ENCODE results near the gene MYRIP. TPM values are rescaled to one million over a fixed set of nuclear protein-coding genes. Genes with fewer than 3 reads are reported as not detected.

MYRIP gene
- total RNA-seq, 1 donor from 2014 or later = 10.6 TPM

GRCh38 chr3:39900462-39901002, 91.1 kb downstream of the MYRIP start:
- FAIRE-seq = no peak

DNA sequence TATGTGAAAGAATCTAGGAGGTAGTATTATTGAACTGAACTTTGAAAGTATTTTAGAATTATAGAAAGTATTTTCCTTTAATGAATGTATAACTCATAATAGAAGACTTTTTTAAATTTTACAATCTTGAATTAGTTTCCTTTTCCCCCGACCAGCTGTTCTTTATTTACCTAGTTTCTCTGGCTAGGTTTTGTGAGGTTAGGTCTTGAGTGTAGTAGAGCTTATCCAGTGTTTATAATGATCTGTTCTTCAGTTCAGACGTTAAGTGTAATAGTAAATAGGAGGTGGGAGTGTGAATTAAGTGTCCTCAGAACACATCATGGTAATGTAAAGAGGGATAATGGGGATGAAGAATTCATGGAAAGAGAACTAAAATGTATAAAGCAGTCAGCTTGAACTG, 93.8 kb downstream of the MYRIP start:
- FAIRE-seq (no peak), DNase-seq (ENCODE audit: low spot score in 2 of 2) (no peak)

More at GRCh38 chr3:39900462-39901002, 91.1 kb downstream of the MYRIP start:
- no peak for DNase-seq (ENCODE audit: low spot score in 2 of 2)

- FAIRE-seq (no peak), DNase-seq (ENCODE audit: low spot score in 2 of 2) (no peak)
Observed at GRCh38 chr3:39905788-39906187, 96.4 kb downstream of the MYRIP start.

DNA sequence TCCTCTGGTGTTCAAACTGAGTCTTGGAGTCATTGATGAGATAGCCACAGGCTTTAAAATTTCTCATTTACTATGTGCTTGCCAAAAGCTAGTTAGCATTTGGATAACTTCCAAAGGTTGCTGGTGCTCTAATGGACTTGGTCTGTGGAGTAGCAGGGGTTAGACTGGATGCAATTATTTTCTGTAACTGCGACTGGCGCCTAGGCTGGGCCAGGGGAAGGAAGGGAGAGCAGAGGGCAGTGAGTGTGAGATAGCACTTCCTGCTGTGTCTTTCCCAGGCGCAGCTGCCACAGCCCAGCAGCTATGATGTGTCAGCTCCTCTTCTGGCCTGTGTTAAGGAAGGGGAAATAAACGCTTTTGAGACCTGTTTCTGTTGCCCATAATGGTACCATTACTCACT, 98.6 kb downstream of the MYRIP start:
- FAIRE-seq = no peak
- DNase-seq (ENCODE audit: low spot score in 2 of 2) = no peak

DNA sequence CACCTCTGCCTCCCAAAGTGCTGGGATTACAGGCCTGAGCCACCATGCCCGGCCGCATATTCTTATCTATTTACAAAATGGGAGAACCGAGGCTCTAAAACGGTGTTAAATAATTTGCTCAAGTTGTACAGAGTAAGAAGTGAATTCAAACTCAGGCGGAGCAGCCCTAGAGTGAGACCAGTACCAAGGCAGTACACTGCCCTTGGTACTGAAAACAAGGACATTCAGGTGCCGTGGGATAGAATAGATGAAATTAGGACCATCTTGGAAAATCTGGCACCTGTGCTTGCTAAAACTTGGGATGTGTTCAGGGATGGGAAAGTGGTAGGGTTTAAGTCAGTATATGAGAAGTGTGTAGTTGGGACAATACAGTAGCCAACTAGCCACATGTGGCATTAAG, 100.7 kb downstream of the MYRIP start:
- DNase-seq (ENCODE audit: low spot score in 2 of 2) (no peak), FAIRE-seq (no peak)

DNA sequence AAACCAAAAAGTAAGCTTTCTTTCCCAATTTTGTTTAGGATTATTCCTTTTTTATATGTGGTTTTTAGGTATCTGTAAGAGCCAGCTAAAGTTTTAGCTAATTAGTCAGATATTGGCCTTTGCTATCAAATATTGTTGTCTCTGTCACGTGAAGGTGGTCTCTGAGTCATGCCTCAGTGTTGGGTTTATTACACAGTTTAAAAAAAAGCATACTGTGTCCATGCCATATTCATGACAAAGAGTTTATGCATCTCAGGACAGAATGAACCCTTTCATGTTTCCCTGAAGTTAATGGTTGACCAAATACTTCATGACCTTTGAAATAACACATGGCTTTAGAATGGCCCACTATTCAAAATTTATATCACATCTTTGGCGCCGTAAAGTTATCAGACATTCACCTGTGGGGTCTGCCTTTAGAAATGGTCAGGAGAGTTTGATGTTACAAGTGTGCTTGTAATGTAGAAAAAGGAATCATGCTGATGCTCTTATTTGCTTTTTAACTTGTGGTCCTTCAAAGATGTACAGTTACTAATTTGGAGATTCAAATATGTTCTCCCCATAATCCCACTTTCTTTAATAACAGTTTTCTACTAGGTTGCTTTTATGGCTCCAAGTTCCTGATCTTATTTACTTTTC, 101.5 kb downstream of the MYRIP start:
- DNase-seq (ENCODE audit: low spot score in 2 of 2) (no peak), FAIRE-seq (no peak)

DNA sequence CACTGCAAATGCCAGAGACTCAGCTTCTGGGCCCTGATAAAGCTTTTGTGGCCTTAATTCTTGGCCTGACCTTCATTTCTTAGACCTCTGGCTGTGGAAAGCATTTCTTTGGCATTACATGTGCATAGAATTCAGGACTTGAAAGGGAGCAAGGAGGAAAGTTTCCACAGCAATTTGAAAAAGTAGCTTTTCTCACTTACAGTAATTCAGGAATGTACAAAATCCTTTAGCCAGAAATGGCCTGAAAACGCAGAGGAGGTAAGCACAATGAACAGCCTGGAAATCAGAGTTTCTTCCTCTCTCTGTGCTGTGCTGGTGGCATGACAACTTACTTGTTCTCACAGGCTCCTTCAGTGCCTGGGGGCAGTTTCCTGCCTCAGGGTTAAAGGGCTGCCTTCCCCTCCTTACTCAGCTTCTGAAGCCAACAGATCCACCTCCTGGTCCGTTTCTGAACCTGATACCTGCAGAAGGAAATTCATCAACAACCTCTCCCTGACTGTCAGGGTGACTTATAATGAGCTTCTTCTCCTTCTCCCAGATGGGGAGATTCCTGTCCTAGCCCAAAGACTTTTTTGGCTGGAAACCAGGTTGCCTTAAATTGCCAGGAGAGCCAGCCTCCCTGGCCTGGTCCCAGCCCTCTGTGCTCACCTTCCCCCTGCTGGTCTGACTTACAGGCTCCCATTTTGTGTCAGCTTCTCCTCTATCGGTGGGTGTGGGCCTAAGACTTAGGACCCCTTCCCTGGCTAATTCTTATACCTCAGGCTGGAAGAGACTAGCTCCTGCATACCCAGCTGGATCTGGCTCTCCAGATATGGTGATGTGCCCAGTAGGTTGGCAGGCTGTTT, 102.3 kb downstream of the MYRIP start:
- FAIRE-seq (no peak), DNase-seq (ENCODE audit: low spot score in 2 of 2) (no peak)

DNA sequence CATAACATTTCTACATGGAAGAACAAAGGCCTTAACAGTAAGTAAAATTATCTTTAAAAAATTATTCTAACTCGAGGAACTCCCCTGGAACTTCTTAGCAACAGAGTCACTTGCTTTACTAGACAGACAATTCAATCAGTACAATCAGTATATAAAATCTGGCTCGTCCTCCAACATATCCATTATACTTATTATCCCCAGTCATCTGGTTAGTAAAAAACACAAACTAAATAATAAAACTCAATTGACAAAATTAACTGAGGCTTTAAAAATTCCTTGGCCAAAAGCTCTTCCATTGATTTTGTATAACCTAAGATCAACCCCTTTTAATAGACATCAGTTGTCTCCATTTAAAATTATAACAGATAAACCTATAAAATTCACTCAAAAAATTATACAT, 105.6 kb downstream of the MYRIP start:
- FAIRE-seq = no peak

GRCh38 chr3:39917065-39917773, 107.8 kb downstream of the MYRIP start:
- FAIRE-seq (peak; percentile 57), DNase-seq (ENCODE audit: low spot score in 2 of 2) (no peak)

More for the DNA sequence above, 105.6 kb downstream of the MYRIP start:
- no peak for DNase-seq (ENCODE audit: low spot score in 2 of 2)

GRCh38 chr3:39919281-39919680, 109.9 kb downstream of the MYRIP start:
- FAIRE-seq = no peak

DNA sequence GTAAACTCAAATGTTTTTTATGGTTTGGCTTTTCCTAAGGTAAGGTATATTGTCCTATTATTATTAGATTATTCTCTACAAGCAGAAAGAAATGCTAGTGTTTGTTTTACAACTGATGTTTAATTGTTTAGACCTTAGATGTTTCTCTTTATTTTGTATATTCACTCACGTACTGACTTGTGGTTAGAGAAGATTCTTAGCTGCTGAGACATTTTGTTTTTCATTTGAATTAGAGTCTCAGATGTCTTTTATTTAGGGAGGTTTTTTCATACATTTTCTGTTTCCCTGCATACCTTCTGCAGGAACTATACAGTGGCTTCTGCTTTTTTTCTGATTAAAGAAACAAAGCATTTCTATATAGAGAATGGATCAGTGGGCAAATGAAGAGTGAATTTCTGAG, 110.9 kb downstream of the MYRIP start:
- FAIRE-seq = no peak
- DNase-seq (ENCODE audit: low spot score in 2 of 2) = no peak

More at GRCh38 chr3:39919281-39919680, 109.9 kb downstream of the MYRIP start:
- no peak for DNase-seq (ENCODE audit: low spot score in 2 of 2)

- no peak for FAIRE-seq
- no peak for DNase-seq (ENCODE audit: low spot score in 2 of 2)
Observed at GRCh38 chr3:39927479-39927878, 118.1 kb downstream of the MYRIP start.

GRCh38 chr3:39933986-39934693, 124.7 kb downstream of the MYRIP start:
- FAIRE-seq (no peak), DNase-seq (ENCODE audit: low spot score in 2 of 2) (no peak)

GRCh38 chr3:39934696-39935095, 125.3 kb downstream of the MYRIP start:
- no peak for DNase-seq (ENCODE audit: low spot score in 2 of 2)

GRCh38 chr3:39935261-39935660, 125.9 kb downstream of the MYRIP start:
- no peak for FAIRE-seq
- no peak for DNase-seq (ENCODE audit: low spot score in 2 of 2)

More at GRCh38 chr3:39934696-39935095, 125.3 kb downstream of the MYRIP start:
- FAIRE-seq = no peak

GRCh38 chr3:39936848-39937247, 127.4 kb downstream of the MYRIP start:
- FAIRE-seq (no peak), DNase-seq (ENCODE audit: low spot score in 2 of 2) (no peak)

- FAIRE-seq (peak; percentile 54), DNase-seq (ENCODE audit: low spot score in 2 of 2) (peak in 1 of 2 donors; percentile 7)
Observed at GRCh38 chr3:39937315-39937714, 127.9 kb downstream of the MYRIP start.

DNA sequence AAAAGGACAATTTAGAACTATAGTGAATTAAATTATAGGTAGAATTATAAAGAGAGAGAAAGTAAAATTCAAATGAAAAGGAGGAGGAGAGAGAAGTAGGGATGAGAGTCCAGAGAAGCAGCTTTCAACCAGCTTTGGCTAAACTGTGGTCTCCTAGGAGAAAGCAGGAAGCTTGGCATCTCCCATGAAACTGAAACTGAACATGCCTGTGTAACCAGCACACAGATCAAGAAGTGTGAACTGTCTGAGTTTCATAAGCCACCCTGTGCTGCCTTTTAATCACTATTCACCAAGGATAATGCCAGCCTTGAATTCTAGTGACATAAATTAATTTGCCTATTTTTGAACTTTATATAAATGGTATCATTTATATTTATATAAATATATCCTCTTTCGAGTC, 128.5 kb downstream of the MYRIP start:
- DNase-seq (ENCODE audit: low spot score in 2 of 2) = no peak
- no peak for FAIRE-seq

DNA sequence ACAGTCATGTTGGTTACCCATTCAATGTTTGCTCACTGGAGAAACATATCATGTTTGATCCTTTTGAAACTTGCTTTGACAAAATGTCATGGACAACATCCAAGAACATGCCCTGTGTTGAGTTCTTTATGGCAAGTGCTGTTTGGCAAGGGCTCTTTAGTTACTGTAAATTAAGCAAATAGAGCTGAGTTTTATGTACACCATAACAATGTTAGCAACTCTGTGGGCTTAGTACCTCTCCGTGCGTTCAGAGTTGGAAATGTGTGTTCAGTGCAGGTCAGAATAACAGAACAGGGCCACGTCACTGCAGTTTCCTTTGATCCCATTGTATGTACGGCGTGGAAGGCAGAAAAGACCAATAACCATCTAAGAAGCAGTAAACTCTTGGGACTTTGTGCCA, 132.5 kb downstream of the MYRIP start:
- FAIRE-seq (no peak), DNase-seq (ENCODE audit: low spot score in 2 of 2) (no peak)

- DNase-seq (ENCODE audit: low spot score in 2 of 2) (no peak), FAIRE-seq (no peak)
Observed at GRCh38 chr3:39960515-39961191, 151.2 kb downstream of the MYRIP start.

Measured in frontal cortex (tissue), 4 donors.